OCI-LY7 (cell line): ENCODE results near the gene NF1. TPM values are rescaled to one million over a fixed set of nuclear protein-coding genes. Genes with fewer than 3 reads are reported as not detected.

Source experiments
- BruUV-seq: library from RNA; stranded (reverse); fragments of 400-500 nt; replicated peaks from 2 replicates; lab custom pipeline; 2021; lab: Mats Ljungman, UMichigan
- CTCF ChIA-PET: fragments of 300-600 bp; sonication (Branson Sonifier 250); formaldehyde crosslinking; loops from one replicate; lab custom pipeline; 2022; ENCODE audit warnings: antibody characterized with exemption; ENCODE audit not compliant: unreplicated experiment; lab: Charles Lee
- POLR2A ChIA-PET: fragments of 300-600 bp; sonication (Branson Sonifier 250); formaldehyde crosslinking; loops from one replicate; lab custom pipeline; 2022; ENCODE audit warnings: antibody characterized with exemption; lab: Charles Lee
- DNase-seq: peaks from one replicate; pipeline ENCODE4 v3.0.0-alpha.2; 2015; ENCODE audit warnings: low spot score
- H2AFZ ChIP-seq: fragments of 200-600 bp; sonication (generic), shearing (Covaris generic); 2 replicates; pipeline ENCODE4 v1.6.1; 2014; ENCODE audit warnings: mild to moderate bottlenecking, antibody characterized with exemption, low read length, moderate library complexity
- H3K27ac ChIP-seq: fragments of 200-600 bp; sonication (generic); 2 replicates; pipeline ENCODE4 v1.5.1; 2014; ENCODE audit warnings: mixed run types, low read depth, mild to moderate bottlenecking, moderate library complexity, low read length, inconsistent platforms; ENCODE audit not compliant: poor library complexity, severe bottlenecking
- H3K36me3 ChIP-seq: fragments of 200-600 bp; sonication (generic); 2 replicates; pipeline ENCODE4 v1.6.1; 2014; ENCODE audit warnings: mild to moderate bottlenecking, antibody characterized with exemption, low read length, moderate library complexity, mixed read lengths; ENCODE audit not compliant: insufficient read depth
- H3K4me1 ChIP-seq: fragments of 200-600 bp; sonication (generic); 2 replicates; pipeline ENCODE4 v1.5.1; 2014; ENCODE audit warnings: mild to moderate bottlenecking, low read length; ENCODE audit not compliant: insufficient read depth, poor library complexity, severe bottlenecking
- H3K4me2 ChIP-seq: fragments of 200-600 bp; sonication (generic); 2 replicates; pipeline ENCODE4 v1.6.1; 2014; ENCODE audit warnings: mild to moderate bottlenecking, low read length
- H3K4me3 ChIP-seq: fragments of 200-600 bp; sonication (generic); 2 replicates; pipeline ENCODE4 v1.5.1; 2014; ENCODE audit warnings: mild to moderate bottlenecking, low read depth, low read length; ENCODE audit not compliant: poor library complexity, severe bottlenecking
- H3K79me2 ChIP-seq: fragments of 200-600 bp; sonication (generic); 2 replicates; pipeline ENCODE4 v1.6.1; 2016; ENCODE audit warnings: low read depth, mild to moderate bottlenecking, low read length, moderate library complexity, mixed read lengths; ENCODE audit not compliant: insufficient read depth
- H3K9me2 ChIP-seq: fragments of 200-600 bp; sonication (generic); 2 replicates; pipeline ENCODE4 v1.6.1; 2016; ENCODE audit warnings: mild to moderate bottlenecking, low read length, mixed read lengths; ENCODE audit not compliant: insufficient read depth
- H3K9me3 ChIP-seq: fragments of 200-600 bp; sonication (generic); 2 replicates; pipeline ENCODE4 v1.6.1; 2014; ENCODE audit warnings: mild to moderate bottlenecking, mixed run types, low read length, mixed read lengths
- H4K20me1 ChIP-seq: fragments of 200-600 bp; sonication (generic); 2 replicates; pipeline ENCODE4 v1.6.1; 2014; ENCODE audit warnings: mild to moderate bottlenecking, antibody characterized with exemption, low read length, moderate library complexity, mixed read lengths; ENCODE audit not compliant: insufficient read depth
- CTCF ChIP-seq: fragments of 200-600 bp; sonication (generic); conservative IDR thresholded peaks from 2 replicates; pipeline ENCODE4 v1.5.1; 2014; ENCODE audit warnings: mild to moderate bottlenecking, antibody characterized with exemption, low read length, moderate library complexity, mixed read lengths
- EZH2phosphoT487 ChIP-seq: fragments of 200-600 bp; sonication (generic); IDR thresholded peaks from 2 replicates; pipeline ENCODE4 v1.6.1; 2018; ENCODE audit warnings: low read depth, borderline replicate concordance, mild to moderate bottlenecking, mixed run types, antibody characterized with exemption, low read length, moderate library complexity, mixed read lengths
- intact Hi-C: fragments of 100-400 bp; cut with micrococcal nuclease; formaldehyde crosslinking; loops from one replicate; pipeline ENCODE4 v1.10.0; 2022; ENCODE audit not compliant: unreplicated experiment
- total RNA-seq, 2 experiments: library from RNA; depleted of rRNA in 1 of 2; stranded (reverse); fragments of >200 nt in 1 of 2; shearing (Covaris generic) in 1 of 2; gene quantifications; 2 replicates each; pipeline ENCODE4 v1.2.3, GENCODE V29; 2014 to 2022

The NF1 gene
- total RNA-seq, 2 experiments from 2014 or later = 38.7 to 64.8 TPM

- Histone ChIP-seq H2AFZ (peak overlapping the region; percentile 36; the same call in 1 of the 2 replicates), H3K9me2 (no peaks in the 10 kb centered on the region), H3K4me1 (peaks cover 48% of the 10 kb centered on the region), H3K36me3 (peaks cover 6% of the 10 kb centered on the region; the same call in 1 of the 2 replicates), H3K4me3 (peak overlapping the region; percentile 77), H3K79me2 (peaks cover 84% of the 10 kb centered on the region), H3K27ac (peak overlapping the region; percentile 97), H3K4me2 (peak overlapping the region; percentile 93), H3K9me3 (no peaks in the 10 kb centered on the region), H4K20me1 (no peaks in the 10 kb centered on the region)
- intact Hi-C loops = loop anchor here (5.0 kb wide), 1 partner anchor 219 kb away; no protein-coding TSS in a partner anchor
- POLR2A ChIA-PET = interaction anchor here (0.6 to 2.7 kb wide), 7 partner anchors 8 to 507 kb away, joined by 3 to 71 read pairs (median 5); no protein-coding TSS in a partner anchor
- no peak for TF ChIP-seq CTCF
- no peak for TF ChIP-seq EZH2phosphoT487
- CTCF ChIA-PET = no interaction called here
- BruUV-seq = no TSS peak
- DNase-seq = peak; percentile 87
These were observed 223.6 kb downstream of the NF1 start for GRCh38 chr17:31318298-31318801.

- Histone ChIP-seq H3K4me2 (peak overlapping the region; percentile 93), H3K79me2 (peaks cover 80% of the 10 kb centered on the region), H3K36me3 (peaks cover 6% of the 10 kb centered on the region; the same call in 1 of the 2 replicates), H3K9me2 (no peaks in the 10 kb centered on the region), H3K9me3 (no peaks in the 10 kb centered on the region), H3K4me1 (peaks cover 48% of the 10 kb centered on the region), H4K20me1 (no peaks in the 10 kb centered on the region), H3K4me3 (peak overlapping the region; percentile 77), H2AFZ (peak overlapping the region; percentile 36; the same call in 1 of the 2 replicates), H3K27ac (peak overlapping the region; percentile 97)
- peak; percentile 87 for DNase-seq
- TF ChIP-seq CTCF = no peak
- no peak for TF ChIP-seq EZH2phosphoT487
- ChIA-PET POLR2A (interaction anchor here (0.6 to 2.7 kb wide), 11 partner anchors 8 to 508 kb away, joined by 3 to 71 read pairs (median 5); no protein-coding TSS in a partner anchor), CTCF (no interaction called here)
- BruUV-seq = TSS peak; percentile 89
- intact Hi-C loops = loop anchor here (5.0 kb wide), 1 partner anchor 218 kb away; no protein-coding TSS in a partner anchor
These were observed 224.3 kb downstream of the NF1 start for GRCh38 chr17:31318851-31319661.
